Measurements from ENCODE around the gene TLE2.

The TLE2 gene

DNA sequence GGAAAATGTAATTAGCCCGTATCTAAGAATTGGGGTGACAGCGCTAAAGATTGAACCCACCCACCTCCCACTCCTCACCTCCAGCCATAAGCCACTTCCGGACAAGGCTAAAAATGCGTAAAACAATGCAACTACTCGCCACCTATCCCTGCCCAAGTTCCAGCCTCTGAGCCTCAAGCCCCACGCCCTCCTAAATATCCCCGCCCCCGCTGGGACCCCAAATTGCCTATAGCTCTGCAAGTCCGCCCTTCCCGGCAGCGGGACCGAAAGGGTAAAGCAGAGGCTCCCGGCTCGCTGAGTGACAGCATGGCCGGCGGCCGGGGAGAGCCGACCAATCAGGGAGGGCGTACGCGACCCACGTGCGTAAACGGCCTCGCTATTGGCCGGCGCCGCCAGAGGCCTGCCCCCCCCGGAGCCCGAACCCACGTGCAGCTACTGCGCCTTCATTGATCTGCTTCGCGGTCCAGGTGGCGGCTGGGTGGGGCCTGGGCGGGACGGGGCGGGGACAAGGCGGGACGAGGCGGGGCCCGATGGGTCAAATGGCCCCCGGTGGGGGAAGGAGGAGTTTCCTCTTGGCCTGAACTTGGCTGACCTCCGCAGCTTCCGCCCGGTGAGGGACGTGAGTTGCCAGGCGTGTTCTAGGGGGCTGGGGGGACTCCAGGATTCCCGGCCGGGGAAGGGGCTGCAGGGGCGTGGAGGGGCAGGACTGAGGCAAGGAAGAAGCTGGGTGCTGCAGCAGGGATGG lies 51.9 kb downstream of the TLE2 start, which contains the start of gene TLE6:
TLE6 (plus strand) TSS at position 564 of the 745 bp plus-strand sequence. CDS start 670 bp downstream, outside the sequence.
- H3K27ac ChIP-seq: no peak within 1 kb of the TSS
- H3K27me3 ChIP-seq (ENCODE audit: insufficient read depth, low read depth): peaks cover 75% of the 10 kb centered on the region
- peak within 1 kb of the TSS; percentile 35; the same call in 1 of the 2 replicates for H2AFZ ChIP-seq (ENCODE audit: low read depth)
- no peaks in the 10 kb centered on the region for H3K79me2 ChIP-seq (ENCODE audit: insufficient read depth, low read depth)
- TF ChIP-seq, protein P1, sequence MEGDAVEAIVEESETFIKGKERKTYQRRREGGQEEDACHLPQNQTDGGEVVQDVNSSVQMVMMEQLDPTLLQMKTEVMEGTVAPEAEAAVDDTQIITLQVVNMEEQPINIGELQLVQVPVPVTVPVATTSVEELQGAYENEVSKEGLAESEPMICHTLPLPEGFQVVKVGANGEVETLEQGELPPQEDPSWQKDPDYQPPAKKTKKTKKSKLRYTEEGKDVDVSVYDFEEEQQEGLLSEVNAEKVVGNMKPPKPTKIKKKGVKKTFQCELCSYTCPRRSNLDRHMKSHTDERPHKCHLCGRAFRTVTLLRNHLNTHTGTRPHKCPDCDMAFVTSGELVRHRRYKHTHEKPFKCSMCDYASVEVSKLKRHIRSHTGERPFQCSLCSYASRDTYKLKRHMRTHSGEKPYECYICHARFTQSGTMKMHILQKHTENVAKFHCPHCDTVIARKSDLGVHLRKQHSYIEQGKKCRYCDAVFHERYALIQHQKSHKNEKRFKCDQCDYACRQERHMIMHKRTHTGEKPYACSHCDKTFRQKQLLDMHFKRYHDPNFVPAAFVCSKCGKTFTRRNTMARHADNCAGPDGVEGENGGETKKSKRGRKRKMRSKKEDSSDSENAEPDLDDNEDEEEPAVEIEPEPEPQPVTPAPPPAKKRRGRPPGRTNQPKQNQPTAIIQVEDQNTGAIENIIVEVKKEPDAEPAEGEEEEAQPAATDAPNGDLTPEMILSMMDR (conservative IDR thresholded peaks at IDR 0.05; ENCODE audit: low read depth, low read length): no peak
- H3K9ac ChIP-seq: no peak within 1 kb of the TSS
- H3K4me3 ChIP-seq (IDR thresholded peaks at IDR 0.05; ENCODE audit: insufficient read depth, low read depth, low read length): no peak within 1 kb of the TSS
- peaks cover 5% of the 10 kb centered on the region for H3K4me1 ChIP-seq (ENCODE audit: low read depth, poor library complexity, severe bottlenecking)
- no peaks in the 10 kb centered on the region for H4K20me1 ChIP-seq (ENCODE audit: insufficient read depth)
- H3K4me2 ChIP-seq: peak within 1 kb of the TSS; percentile 22; the same call in 1 of the 2 replicates
- H3K36me3 ChIP-seq (ENCODE audit: insufficient read depth): no peaks in the 10 kb centered on the region

DNA sequence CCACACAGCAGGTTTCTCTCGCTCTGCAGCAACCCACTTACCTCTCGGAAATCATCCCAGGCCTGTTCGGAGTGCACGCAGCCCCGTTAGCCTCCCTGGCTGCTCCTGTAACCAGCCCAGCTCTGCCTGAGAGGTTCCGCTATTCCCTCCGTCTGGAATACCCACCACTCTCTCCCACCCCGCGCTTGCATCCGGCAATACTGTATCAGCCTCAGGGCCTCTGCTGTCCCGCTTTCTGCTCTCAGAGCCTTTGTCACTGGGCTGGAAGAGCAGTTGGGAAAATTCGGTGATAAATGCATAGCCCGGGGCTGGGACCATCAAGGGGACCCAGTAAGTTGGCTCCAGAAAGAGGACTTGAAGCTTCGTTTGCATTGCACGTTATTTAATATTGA lies 52.5 kb downstream of the TLE2 start:
- no peaks in the 10 kb centered on the region for H4K20me1 ChIP-seq (ENCODE audit: insufficient read depth)
- TF ChIP-seq, protein P1 (conservative IDR thresholded peaks at IDR 0.05; ENCODE audit: low read depth, low read length): no peak
- H3K4me2 ChIP-seq: peak overlapping the region; percentile 22; the same call in 1 of the 2 replicates
- H3K4me1 ChIP-seq (ENCODE audit: low read depth, poor library complexity, severe bottlenecking): peaks cover 5% of the 10 kb centered on the region
- peak overlapping the region; percentile 35; the same call in 1 of the 2 replicates for H2AFZ ChIP-seq (ENCODE audit: low read depth)
- no peak overlapping the region for H3K27ac ChIP-seq
- no peaks in the 10 kb centered on the region for H3K79me2 ChIP-seq (ENCODE audit: insufficient read depth, low read depth)
- H3K27me3 ChIP-seq (ENCODE audit: insufficient read depth, low read depth): peaks cover 79% of the 10 kb centered on the region
- H3K4me3 ChIP-seq (IDR thresholded peaks at IDR 0.05; ENCODE audit: insufficient read depth, low read depth, low read length): no peak overlapping the region
- no peaks in the 10 kb centered on the region for H3K36me3 ChIP-seq (ENCODE audit: insufficient read depth)
- H3K9ac ChIP-seq: no peak overlapping the region

DNA sequence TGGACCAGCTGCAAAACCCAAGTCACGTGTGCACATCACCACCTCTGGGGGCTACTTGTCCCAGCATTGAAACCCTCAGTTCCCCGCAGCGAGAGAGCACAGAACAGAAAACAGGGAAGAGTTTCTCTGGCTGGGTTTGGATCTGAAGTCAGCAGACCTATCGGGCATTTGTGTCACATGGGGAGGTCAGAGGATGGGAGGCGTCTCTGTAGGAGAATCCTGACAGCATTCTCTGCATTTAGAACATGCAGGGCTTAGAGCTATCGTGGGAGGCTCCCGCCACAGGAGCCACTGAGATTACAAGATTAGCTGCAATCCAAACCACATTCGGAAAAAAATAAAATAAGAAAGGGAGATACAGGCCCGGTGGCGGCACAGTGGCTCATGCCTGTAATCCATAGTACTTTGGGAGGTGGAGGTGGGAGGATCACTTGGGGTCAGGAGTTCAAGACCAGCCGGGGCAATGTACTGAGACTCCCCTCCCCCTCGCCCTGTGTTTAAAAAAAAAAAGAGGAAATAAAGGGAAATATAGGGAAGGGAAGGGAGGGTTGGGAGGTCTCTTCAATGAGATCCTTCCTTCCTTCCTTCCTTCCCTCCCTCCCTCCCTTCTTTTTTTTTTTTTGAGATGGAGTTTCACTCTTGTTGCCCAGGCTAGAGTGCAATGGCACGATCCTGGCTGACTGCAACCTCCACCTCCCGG lies 54.6 kb downstream of the TLE2 start:
- peaks cover 79% of the 10 kb centered on the region for H3K27me3 ChIP-seq (ENCODE audit: insufficient read depth, low read depth)
- peaks cover 5% of the 10 kb centered on the region for H3K4me1 ChIP-seq (ENCODE audit: low read depth, poor library complexity, severe bottlenecking)
- H3K4me3 ChIP-seq (IDR thresholded peaks at IDR 0.05; ENCODE audit: insufficient read depth, low read depth, low read length): no peak overlapping the region

GRCh38 chr19:2973229-2973628 lies 55.9 kb downstream of the TLE2 start:
- H3K27me3 ChIP-seq (ENCODE audit: insufficient read depth, low read depth): peaks cover 81% of the 10 kb centered on the region
- H2AFZ ChIP-seq (ENCODE audit: low read depth): no peak overlapping the region
- H3K9ac ChIP-seq: no peak overlapping the region
- TF ChIP-seq, protein P1 (conservative IDR thresholded peaks at IDR 0.05; ENCODE audit: low read depth, low read length): no peak
- no peak overlapping the region for H3K4me3 ChIP-seq (IDR thresholded peaks at IDR 0.05; ENCODE audit: insufficient read depth, low read depth, low read length)
- H3K79me2 ChIP-seq (ENCODE audit: insufficient read depth, low read depth): no peaks in the 10 kb centered on the region
- peaks cover 5% of the 10 kb centered on the region for H3K4me1 ChIP-seq (ENCODE audit: low read depth, poor library complexity, severe bottlenecking)
- no peaks in the 10 kb centered on the region for H3K36me3 ChIP-seq (ENCODE audit: insufficient read depth)
- no peak overlapping the region for H3K4me2 ChIP-seq
- no peak overlapping the region for H3K27ac ChIP-seq
- no peaks in the 10 kb centered on the region for H4K20me1 ChIP-seq (ENCODE audit: insufficient read depth)

More for the DNA sequence above, 54.6 kb downstream of the TLE2 start:
- Histone ChIP-seq H3K4me2 (no peak overlapping the region), H3K9ac (no peak overlapping the region), H4K20me1 (ENCODE audit: insufficient read depth) (no peaks in the 10 kb centered on the region), H3K79me2 (ENCODE audit: insufficient read depth, low read depth) (no peaks in the 10 kb centered on the region), H3K36me3 (ENCODE audit: insufficient read depth) (no peaks in the 10 kb centered on the region), H3K27ac (no peak overlapping the region), H2AFZ (ENCODE audit: low read depth) (no peak overlapping the region)
- TF ChIP-seq, protein P1 (conservative IDR thresholded peaks at IDR 0.05; ENCODE audit: low read depth, low read length): no peak
